SIG-M5 treated with dmso at 0.1 percent for 504 hours (cell line): Measurements from ENCODE around the gene CPSF3.

Experiments used
- DNase-seq: peaks from one replicate; lab custom pipeline; 2025; ENCODE audit not compliant: unreplicated experiment; lab: John Stamatoyannopoulos, UW

Gene CPSF3

GRCh38 chr2:9423100-9423921, at the start of gene CPSF3, which contains the start of gene ITGB1BP1:
Gene CPSF3 (plus strand): TSS chr2:9423654. CDS start chr2:9423774, 120 bp downstream.
Gene ITGB1BP1 (minus strand): TSS chr2:9423528. CDS start chr2:9418697, 4,831 bp downstream.
- peak; percentile 99 for DNase-seq

DNA sequence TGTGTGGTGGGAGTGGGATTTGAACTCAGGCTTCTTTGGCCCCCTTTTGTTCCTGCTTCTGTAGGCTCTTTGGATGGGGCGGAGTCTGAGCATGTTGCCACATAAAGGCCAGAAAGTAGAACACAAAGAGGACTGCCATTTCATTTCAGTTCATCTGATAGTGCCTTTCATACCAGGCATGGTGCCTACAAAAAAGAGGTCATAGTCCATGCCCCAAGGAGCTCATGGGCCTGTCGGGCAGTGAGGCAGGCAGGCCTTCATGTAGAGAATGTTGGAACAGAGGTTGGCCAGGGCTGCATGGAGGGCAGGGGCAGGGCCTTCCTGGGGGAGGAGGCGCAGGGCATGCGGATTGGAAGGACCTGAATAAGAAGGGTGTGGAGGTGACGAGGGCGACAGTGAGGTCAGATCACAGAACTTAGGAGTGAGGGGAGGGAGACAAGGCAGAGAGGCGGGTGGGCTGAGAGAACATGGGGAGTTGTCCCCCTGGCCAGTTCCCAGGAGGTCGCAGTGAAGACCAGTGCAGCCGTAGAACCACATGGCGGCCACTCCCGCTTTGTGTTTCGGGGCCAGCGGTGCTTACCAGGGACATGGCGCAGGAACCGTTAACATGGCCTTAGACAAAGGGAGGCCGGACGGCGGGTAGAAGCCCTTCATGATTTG, 49.3 kb upstream of the CPSF3 start:
- DNase-seq, result no peak

DNA sequence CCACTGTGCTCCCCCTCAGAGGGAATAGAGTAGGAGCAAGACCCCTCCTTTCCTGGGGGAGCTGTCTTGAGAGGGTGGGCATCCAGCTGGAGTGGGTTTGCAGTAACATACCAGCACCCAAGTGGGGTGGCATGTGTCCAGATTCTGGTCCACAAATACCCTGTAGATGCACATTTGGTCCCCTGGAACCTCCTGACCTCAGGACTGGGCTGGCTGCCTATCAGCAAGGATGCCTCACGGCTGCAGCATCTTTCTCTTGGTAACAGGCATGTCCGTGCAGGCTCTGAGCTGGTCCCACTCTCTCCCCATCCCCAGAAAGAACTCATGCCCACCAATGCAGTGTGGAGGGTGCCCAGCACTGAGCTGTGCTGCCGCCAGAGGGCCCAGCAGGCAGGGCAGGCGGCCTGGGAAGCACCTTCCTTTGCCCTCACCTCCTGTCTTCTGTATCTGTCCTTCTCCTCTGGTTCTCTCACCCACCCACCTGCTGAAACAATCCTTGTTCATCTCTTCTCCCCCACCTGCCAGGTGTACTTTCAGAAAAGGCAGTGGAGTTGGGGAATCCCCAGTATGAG, 47.5 kb upstream of the CPSF3 start:
- no peak for DNase-seq

GRCh38 chr2:9377461-9378097, 45.9 kb upstream of the CPSF3 start:
- no peak for DNase-seq

DNA sequence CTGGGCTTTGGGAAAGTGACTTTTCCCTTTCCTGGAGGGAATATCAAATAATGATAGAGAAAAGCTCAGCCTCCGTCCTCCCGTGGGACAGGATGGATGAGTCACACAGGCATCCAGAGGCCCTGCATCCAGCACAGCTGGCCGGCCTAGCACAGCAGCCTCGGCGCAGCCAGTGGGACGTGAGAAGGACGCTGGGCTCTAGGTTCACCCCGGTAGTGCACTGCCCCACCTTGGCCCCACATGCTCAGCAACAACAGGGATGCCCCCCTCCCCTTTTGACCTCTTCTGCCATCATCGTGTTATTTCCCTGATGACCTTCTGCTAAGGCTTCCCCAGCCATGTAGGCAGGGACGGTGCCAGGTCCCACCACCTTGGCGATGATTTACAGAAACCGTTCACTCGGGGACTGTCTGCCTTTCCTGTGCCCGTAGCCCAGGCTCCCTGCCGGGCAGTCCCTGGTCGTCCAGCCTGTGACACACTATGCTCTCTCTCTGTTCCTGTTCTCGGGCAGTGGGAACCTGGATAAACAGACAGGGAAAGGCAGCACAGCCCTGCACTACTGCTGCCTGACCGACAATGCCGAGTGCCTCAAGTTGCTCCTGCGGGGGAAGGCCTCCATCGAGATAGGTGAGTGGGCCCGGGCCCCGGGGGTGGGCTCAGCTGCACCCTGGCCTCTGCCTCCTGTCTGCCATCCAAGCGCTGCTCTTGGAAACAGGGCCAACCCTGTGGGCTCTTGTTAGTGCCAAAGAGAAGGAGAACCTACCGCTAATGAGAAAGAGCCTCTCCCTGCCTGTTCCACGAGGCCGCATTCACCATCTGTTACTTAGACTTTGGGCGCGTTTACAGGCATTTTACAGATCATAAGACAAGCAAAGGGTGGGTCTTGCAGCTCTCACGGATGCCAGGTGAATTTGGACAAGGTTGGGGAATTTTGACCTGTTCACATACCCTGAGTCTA, 44.7 kb upstream of the CPSF3 start:
- no peak for DNase-seq

DNA sequence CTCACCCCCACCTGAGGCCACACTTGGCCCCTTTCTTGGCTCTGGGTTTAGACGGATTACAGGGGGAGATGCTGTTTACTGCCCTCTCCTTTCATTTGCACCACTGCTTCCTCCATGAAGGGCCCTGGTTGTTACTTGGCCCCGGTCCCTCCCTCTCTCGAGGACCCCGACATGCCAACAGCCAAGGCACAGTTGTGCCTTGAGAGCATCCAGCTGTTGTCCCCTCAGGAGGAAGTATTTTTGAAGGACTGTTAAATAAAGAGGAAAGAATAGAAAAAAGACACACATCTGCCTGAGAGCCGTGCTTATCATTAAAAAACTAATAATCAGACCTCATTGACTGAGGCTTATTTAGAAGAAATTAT, 44.1 kb upstream of the CPSF3 start:
- DNase-seq, result no peak

DNA sequence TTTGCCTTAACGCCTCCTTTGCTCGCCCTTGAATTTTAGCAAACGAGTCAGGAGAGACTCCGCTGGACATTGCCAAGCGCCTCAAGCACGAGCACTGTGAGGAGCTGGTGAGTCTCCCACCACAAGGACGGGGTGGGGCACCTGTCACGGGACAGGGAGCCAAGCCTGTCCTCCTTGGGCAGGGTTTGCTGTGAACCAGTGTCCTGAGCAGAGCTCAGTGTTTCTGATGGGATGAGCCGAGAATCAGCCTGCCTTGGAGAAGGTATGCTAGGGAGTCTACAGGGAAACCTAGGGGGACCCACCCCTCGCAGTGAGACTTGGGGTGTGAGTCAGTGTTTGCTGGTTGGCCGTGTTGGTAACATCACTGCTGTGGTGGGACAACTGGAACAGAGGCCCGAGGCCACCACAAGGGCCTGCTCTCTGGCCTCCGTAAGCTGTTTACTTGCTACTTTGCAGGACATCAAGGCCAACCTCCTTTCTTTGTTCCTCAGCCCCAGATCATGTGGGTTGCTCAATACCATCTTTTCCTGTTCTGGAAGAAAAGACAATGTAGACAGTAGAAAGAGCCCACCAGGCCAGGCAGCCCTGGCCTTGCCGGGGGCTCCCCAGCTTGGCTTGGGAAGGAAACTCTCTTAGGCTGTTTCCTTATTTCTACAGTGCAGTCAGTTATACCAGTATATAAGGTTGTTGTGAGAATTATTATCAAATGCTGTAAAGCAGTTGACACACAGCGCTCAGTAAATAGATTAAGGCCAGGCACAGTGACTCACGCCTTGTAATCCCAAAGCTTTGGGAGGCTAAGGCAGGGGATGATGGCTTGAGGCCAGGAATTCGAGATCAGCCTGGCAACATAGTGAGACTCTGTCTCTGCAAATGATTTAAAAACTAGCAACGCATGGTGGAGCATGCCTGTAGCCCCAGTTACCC, 42.5 kb upstream of the CPSF3 start:
- DNase-seq, result no peak

DNA sequence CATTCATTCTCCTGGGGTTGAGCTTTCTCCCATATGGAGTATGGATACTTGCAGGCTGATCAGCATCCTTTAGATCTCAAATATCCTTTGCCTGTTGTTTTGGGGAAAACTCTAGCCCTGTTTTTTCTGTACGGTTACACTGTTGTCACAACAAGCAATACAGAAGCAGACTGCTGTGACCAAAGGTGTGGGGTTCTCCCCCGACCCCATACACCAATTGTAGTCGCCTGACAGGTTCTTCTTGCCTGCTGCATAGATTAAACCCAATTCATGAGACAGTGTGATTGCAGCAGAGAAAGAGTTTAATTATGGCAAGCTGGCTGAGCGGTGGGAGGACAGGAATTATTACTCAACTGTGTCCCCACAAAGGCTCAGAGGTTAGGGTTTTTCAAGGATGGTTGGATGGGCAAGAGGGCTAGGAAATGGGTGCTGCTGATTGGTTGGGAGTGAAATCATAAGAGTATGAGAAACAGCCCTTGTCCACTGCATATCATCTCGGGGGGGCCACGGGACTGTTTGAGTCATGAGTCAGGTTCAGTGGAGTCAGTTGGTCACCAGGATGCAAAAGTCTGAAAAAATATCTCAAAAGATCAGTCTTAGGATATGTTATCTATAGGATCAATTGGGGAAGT, 40.7 kb upstream of the CPSF3 start:
- no peak for DNase-seq

- DNase-seq, result no peak
Measured at GRCh38 chr2:9384521-9384920, 38.9 kb upstream of the CPSF3 start.

- DNase-seq, result no peak
Measured at GRCh38 chr2:9385841-9386240, 37.6 kb upstream of the CPSF3 start.

- no peak for DNase-seq
Measured at GRCh38 chr2:9388199-9388681, 35.2 kb upstream of the CPSF3 start.

GRCh38 chr2:9388950-9389911, 34.2 kb upstream of the CPSF3 start:
- no peak for DNase-seq

GRCh38 chr2:9390151-9390850, 33.2 kb upstream of the CPSF3 start:
- no peak for DNase-seq

DNA sequence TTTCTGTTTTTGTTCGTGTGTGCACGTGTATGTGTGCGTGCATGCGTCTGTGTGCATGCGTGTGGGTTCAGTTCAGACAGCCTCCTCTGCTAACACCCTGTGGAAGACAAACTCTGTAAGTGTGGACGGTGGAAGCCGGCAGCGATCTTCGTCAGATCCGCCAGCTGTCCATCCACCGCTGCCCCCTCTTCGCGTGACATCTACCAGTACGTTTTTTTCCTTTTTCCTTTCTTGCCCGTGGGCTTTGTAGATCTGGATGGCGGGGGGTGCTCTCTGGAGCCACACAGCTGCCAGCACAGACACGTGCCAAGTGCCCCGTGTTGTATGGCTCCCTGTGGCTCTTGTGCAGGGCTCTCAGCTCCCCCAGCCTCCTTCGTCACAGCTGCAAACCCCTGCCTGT, 32.5 kb upstream of the CPSF3 start:
- no peak for DNase-seq

DNA sequence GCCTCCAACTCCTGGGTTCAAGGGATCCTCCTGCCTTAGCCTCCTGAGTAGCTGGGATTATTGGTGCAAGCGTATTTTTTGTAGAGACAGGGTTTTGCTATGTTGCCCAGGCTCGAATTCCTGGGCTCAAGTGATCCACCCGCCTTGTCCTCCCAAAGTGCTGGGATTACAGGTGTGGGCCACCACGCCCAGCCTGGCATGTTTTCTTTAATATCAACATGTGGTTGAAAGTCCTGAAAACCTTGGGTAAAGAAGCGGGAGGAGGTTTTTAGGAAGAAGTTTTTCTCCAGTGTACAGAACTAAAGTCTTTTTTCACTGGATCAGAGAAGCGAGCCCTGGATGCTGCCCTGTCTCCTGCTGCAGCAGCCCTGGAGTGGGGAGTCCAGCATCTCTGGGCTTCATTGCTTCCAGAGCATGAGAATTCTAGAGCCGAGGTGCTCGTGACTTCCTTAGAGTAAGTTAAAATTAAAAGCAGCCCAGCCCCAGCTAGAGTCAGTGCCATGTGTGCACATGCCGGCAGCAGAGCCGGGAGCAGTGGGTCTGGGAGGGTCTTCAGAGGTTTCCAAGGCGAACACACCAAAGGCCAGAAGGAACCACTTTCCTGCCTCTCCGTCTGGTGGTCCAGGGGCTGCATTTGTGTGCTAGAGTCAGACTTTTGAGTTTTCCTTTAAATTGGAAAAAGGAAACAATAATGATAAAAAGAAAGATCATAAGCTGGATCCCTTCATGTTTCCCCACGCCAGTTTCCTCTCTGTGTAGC, 31.3 kb upstream of the CPSF3 start:
- no peak for DNase-seq
